Astrocyte of the cerebellum (primary cell): Measurements from ENCODE around the gene WDR93.
A peak's percentile ranks its signal among the peaks of the same experiment; 100 is the strongest.
"Not testable (repeated sequence)": the region's sequence is repeated elsewhere in the genome, so short reads cannot be mapped to it uniquely, and the experiment has no call there.

ENCODE experiments used
- DNase-seq: peaks from one replicate; pipeline ENCODE4 v3.0.0-alpha.2; 2011; ENCODE audit warnings: low read depth
- H3K4me3 ChIP-seq: 2 replicates; pipeline ENCODE4 v1.5.1; 2011; ENCODE audit warnings: mild to moderate bottlenecking, low read depth, low read length, moderate library complexity
- CTCF ChIP-seq: IDR thresholded peaks from 2 replicates; pipeline ENCODE4 v1.5.1; 2012; ENCODE audit warnings: low read length, low read depth, moderate library complexity, mild to moderate bottlenecking; ENCODE audit errors: missing control alignments
- in situ Hi-C: cut with HindIII; loops from 2 replicates; pipeline ENCODE4 v1.10.0; 2017; ENCODE audit warnings: low sequenced_read_pairs

The WDR93 gene

GRCh38 chr15:89783111-89783860 is 92.7 kb downstream of the WDR93 start:
- H3K4me3 ChIP-seq, result no peak overlapping the region
- DNase-seq, result no peak
- no peak for TF ChIP-seq CTCF
- in situ Hi-C loops, result no loop called here

GRCh38 chr15:89783861-89784685 is 93.5 kb downstream of the WDR93 start:
- no peak for DNase-seq
- in situ Hi-C loops, result no loop called here
- no peak for TF ChIP-seq CTCF
- H3K4me3 ChIP-seq, result no peak overlapping the region

- TF ChIP-seq CTCF, result no peak
- in situ Hi-C loops, result no loop called here
- no peak overlapping the region for H3K4me3 ChIP-seq
- DNase-seq, result no peak
These were observed 94.0 kb downstream of the WDR93 start for GRCh38 chr15:89784686-89784960.

GRCh38 chr15:89785064-89785773 is 94.6 kb downstream of the WDR93 start:
- no peak overlapping the region for H3K4me3 ChIP-seq
- DNase-seq, result no peak
- no peak for TF ChIP-seq CTCF
- in situ Hi-C loops, result no loop called here

- TF ChIP-seq CTCF, result no peak
- in situ Hi-C loops, result no loop called here
- peak; percentile 20 for DNase-seq
- H3K4me3 ChIP-seq, result no peak overlapping the region
These were observed 95.1 kb downstream of the WDR93 start for GRCh38 chr15:89785774-89786140.

GRCh38 chr15:89787944-89788343 is 97.3 kb downstream of the WDR93 start:
- no peak for TF ChIP-seq CTCF
- in situ Hi-C loops, result no loop called here
- no peak for DNase-seq
- no peak overlapping the region for H3K4me3 ChIP-seq

- DNase-seq, H3K4me3 ChIP-seq, in situ Hi-C loops: not testable (repeated sequence)
These were observed 98.0 kb downstream of the WDR93 start for GRCh38 chr15:89788585-89788984.
